Glutamatergic neuron (in vitro differentiated cells): Measurements from ENCODE around the gene RELB. TPM values are rescaled to one million over a fixed set of nuclear protein-coding genes. Genes with fewer than 3 reads are reported as not detected.

Experiments
- DNase-seq: peaks from one replicate; pipeline ENCODE4 v3.0.0; 2022
- H3K27ac Mint-ChIP-seq: one replicate; pipeline ENCODE4 v1.8.0; 2020; ENCODE audit warnings: mild to moderate bottlenecking, mixed read lengths, inconsistent platforms; ENCODE audit not compliant: unreplicated experiment
- H3K27me3 Mint-ChIP-seq: one replicate; pipeline ENCODE4 v1.8.0; 2020; ENCODE audit warnings: mild to moderate bottlenecking, moderate library complexity, mixed read lengths, inconsistent platforms; ENCODE audit not compliant: unreplicated experiment
- H3K36me3 Mint-ChIP-seq: one replicate; pipeline ENCODE4 v1.8.0; 2020; ENCODE audit warnings: mild to moderate bottlenecking, mixed read lengths, inconsistent platforms; ENCODE audit not compliant: unreplicated experiment
- H3K4me1 Mint-ChIP-seq: one replicate; pipeline ENCODE4 v1.8.0; 2020; ENCODE audit warnings: mild to moderate bottlenecking, low read depth, mixed read lengths, inconsistent platforms; ENCODE audit not compliant: unreplicated experiment
- H3K4me3 Mint-ChIP-seq: one replicate; pipeline ENCODE4 v1.8.0; 2020; ENCODE audit warnings: mild to moderate bottlenecking, mixed read lengths, inconsistent platforms; ENCODE audit not compliant: unreplicated experiment
- H3K9me3 Mint-ChIP-seq: one replicate; pipeline ENCODE4 v1.8.0; 2020; ENCODE audit warnings: mild to moderate bottlenecking, moderate library complexity, mixed read lengths, inconsistent platforms; ENCODE audit not compliant: unreplicated experiment
- total RNA-seq: library from RNA; stranded (reverse); fragmentation: NEBNext Ultra II Directional; extraction: Animal tissue kit (Norgen Biotek cat#: 25700); gene quantifications from one replicate; pipeline ENCODE4 v1.2.1, GENCODE V29; 2021; ENCODE audit not compliant: unreplicated experiment
- TF ChIP-seq, protein P1 (sequence below): fragments of 200-600 bp; sonication (generic); IDR thresholded peaks from one replicate; pipeline ENCODE4 v1.5.0; 2021; ENCODE audit not compliant: partially characterized antibody, unreplicated experiment

RELB gene
- total RNA-seq, 1 donor from 2014 or later = 1.2 TPM

- Mint-ChIP-seq H3K36me3 (peaks cover 3% of the 10 kb centered on the region), H3K4me3 (peak overlapping the region; percentile 69), H3K4me1 (peaks cover 18% of the 10 kb centered on the region), H3K27me3 (peaks cover 5% of the 10 kb centered on the region), H3K9me3 (peaks cover 11% of the 10 kb centered on the region), H3K27ac (peak overlapping the region; percentile 96)
- TF ChIP-seq, protein P1, sequence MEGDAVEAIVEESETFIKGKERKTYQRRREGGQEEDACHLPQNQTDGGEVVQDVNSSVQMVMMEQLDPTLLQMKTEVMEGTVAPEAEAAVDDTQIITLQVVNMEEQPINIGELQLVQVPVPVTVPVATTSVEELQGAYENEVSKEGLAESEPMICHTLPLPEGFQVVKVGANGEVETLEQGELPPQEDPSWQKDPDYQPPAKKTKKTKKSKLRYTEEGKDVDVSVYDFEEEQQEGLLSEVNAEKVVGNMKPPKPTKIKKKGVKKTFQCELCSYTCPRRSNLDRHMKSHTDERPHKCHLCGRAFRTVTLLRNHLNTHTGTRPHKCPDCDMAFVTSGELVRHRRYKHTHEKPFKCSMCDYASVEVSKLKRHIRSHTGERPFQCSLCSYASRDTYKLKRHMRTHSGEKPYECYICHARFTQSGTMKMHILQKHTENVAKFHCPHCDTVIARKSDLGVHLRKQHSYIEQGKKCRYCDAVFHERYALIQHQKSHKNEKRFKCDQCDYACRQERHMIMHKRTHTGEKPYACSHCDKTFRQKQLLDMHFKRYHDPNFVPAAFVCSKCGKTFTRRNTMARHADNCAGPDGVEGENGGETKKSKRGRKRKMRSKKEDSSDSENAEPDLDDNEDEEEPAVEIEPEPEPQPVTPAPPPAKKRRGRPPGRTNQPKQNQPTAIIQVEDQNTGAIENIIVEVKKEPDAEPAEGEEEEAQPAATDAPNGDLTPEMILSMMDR = no peak
- no peak for DNase-seq
Measured at GRCh38 chr19:45076851-45077730, 75.8 kb downstream of the RELB start.

GRCh38 chr19:45078390-45079062 lies 77.3 kb downstream of the RELB start:
- Mint-ChIP-seq H3K27ac (peak overlapping the region; percentile 78), H3K27me3 (peaks cover 6% of the 10 kb centered on the region), H3K4me1 (peaks cover 18% of the 10 kb centered on the region), H3K9me3 (peaks cover 9% of the 10 kb centered on the region), H3K4me3 (peak overlapping the region; percentile 60), H3K36me3 (peaks cover 5% of the 10 kb centered on the region)
- no peak for DNase-seq
- TF ChIP-seq, protein P1 = no peak

GRCh38 chr19:45079063-45079910 lies 78.0 kb downstream of the RELB start, which contains the start of gene GEMIN7:
GEMIN7 (plus strand) TSS chr19:45079260; CDS start chr19:45090115, 10,855 bp downstream.
- peaks cover 5% of the 10 kb centered on the region for H3K36me3 Mint-ChIP-seq
- H3K27ac Mint-ChIP-seq = peak within 1 kb of the TSS; percentile 94
- TF ChIP-seq, protein P1 = no peak
- DNase-seq = peak; percentile 92
- H3K9me3 Mint-ChIP-seq = peaks cover 9% of the 10 kb centered on the region
- peaks cover 6% of the 10 kb centered on the region for H3K27me3 Mint-ChIP-seq
- peak within 1 kb of the TSS; percentile 98 for H3K4me3 Mint-ChIP-seq
- peaks cover 18% of the 10 kb centered on the region for H3K4me1 Mint-ChIP-seq

DNA sequence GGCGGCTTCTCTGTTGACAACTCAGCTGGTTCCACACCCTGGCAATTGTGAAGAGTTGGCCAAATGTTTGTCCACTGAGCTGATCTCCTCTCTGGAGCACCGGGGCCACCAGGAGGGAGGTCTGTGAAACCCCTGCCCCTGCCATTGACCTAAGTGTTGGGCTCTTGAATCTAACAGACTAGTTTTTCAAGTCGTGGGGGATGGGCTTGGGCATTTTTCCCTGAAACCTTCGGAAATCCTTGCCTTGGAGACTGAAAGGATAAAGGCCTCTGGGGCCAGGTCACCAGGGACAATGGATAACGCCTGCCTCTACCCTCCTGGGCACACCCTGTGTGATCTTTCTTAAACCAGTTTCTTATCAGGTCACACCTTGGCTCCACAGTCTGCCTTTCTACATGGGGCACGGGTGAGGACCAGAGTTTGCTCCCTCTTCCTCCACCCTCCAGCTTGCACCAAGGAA lies 78.7 kb downstream of the RELB start:
- TF ChIP-seq, protein P1 = no peak
- Mint-ChIP-seq H3K9me3 (peaks cover 9% of the 10 kb centered on the region), H3K4me1 (peaks cover 12% of the 10 kb centered on the region), H3K27me3 (peaks cover 4% of the 10 kb centered on the region), H3K4me3 (peak overlapping the region; percentile 98), H3K27ac (peak overlapping the region; percentile 94), H3K36me3 (peaks cover 5% of the 10 kb centered on the region)
- DNase-seq = no peak
